A549 (cell line): Measurements from ENCODE around the gene DSTYK. TPM values are rescaled to one million over a fixed set of nuclear protein-coding genes. Genes with fewer than 3 reads are reported as not detected.
"Not testable (repeated sequence)": the region's sequence is repeated elsewhere in the genome, so short reads cannot be mapped to it uniquely, and the experiment has no call there.

Experiments
- ATAC-seq, 2 experiments: fragments of 200-7000 bp in 1 of 2; fragments of >200 bp in 1 of 2; cut with Nextera tagmentation in 1 of 2; cut with Tn5 transposase in 1 of 2; 3 replicates each; pipeline versions ENCODE4 v1.8.0 to v1.9.1; 2018 to 2020; ENCODE audit warnings: mild to moderate bottlenecking in 1 of 2, moderate library complexity in 1 of 2
- CTCF ChIA-PET: fragments of 300-600 bp; sonication (Branson Sonifier 250); formaldehyde crosslinking; extraction: SDS; loops from one replicate; lab custom pipeline; 2021; ENCODE audit warnings: antibody characterized with exemption, inconsistent platforms; lab: Yijun Ruan, JAX
- POLR2A ChIA-PET: fragments of 350-600 bp; formaldehyde crosslinking; extraction: SDS; loops from one replicate; lab custom pipeline; 2021; ENCODE audit warnings: antibody characterized with exemption, inconsistent platforms; lab: Yijun Ruan, JAX
- DNase-seq, 2 experiments: peaks; one replicate each; pipeline versions ENCODE4 v3.0.0 to v3.0.0-alpha.2; 2011 to 2016; ENCODE audit warnings: low read depth in 1 of 2, low spot score in 1 of 2
- FAIRE-seq: peaks from 2 replicates; lab custom pipeline; 2011; peaks lifted over from hg19 to GRCh38; lab: Jason Lieb, UNC
- H3K27ac ChIP-seq, 2 experiments: fragments of >200 bp; sonication (Bioruptor Twin); formaldehyde crosslinking; 3 replicates each; pipeline ENCODE4 v1.5.1; 2016 to 2017
- H3K4me1 ChIP-seq: fragments of >200 bp; sonication (Bioruptor Twin); formaldehyde crosslinking; 3 replicates; pipeline ENCODE4 v1.6.1; 2016
- H3K4me2 ChIP-seq: fragments of >200 bp; sonication (Bioruptor Twin); formaldehyde crosslinking; 3 replicates; pipeline ENCODE4 v1.6.1; 2016
- H3K4me3 ChIP-seq: fragments of >200 bp; sonication (Bioruptor Twin); formaldehyde crosslinking; 3 replicates; pipeline ENCODE4 v1.5.1; 2016
- H3K9me3 ChIP-seq: fragments of >200 bp; sonication (Bioruptor Twin); formaldehyde crosslinking; 3 replicates; pipeline ENCODE4 v1.6.1; 2016
- BHLHE40 ChIP-seq: IDR thresholded peaks from 2 replicates; pipeline ENCODE4 v1.6.1; 2012; ENCODE audit warnings: low read depth, low read length, inconsistent platforms
- ELK1 ChIP-seq: fragments of 150-350 bp; IDR thresholded peaks from 2 replicates; pipeline ENCODE4 v1.6.1; 2014; ENCODE audit warnings: low read depth, mild to moderate bottlenecking, low read length
- EP300 ChIP-seq, 2 experiments: fragments of >200 bp; sonication (Bioruptor Twin); formaldehyde crosslinking; IDR thresholded peaks; 2 replicates in 1 of 2; 3 replicates in 1 of 2; pipeline ENCODE4 v1.6.1; 2016 to 2017
- FOSL2 ChIP-seq, 2 experiments: fragments of 450-650 bp in 1 of 2; fragments of >200 bp in 1 of 2; sonication (Bioruptor Twin) in 1 of 2; formaldehyde crosslinking; IDR thresholded peaks; 2 replicates each; pipeline versions ENCODE4 v1.5.0 to v1.6.1; 2016 to 2020; ENCODE audit warnings: mild to moderate bottlenecking in 1 of 2, moderate library complexity in 1 of 2
- GATA3 ChIP-seq: IDR thresholded peaks from 2 replicates; pipeline ENCODE4 v1.6.1; 2012; ENCODE audit warnings: borderline replicate concordance
- HEYL ChIP-seq: fragments of 250-450 bp; sonication (Bioruptor Pico); IDR thresholded peaks from 2 replicates; pipeline ENCODE4 v1.8.0; 2021; ENCODE audit warnings: mild to moderate bottlenecking, moderate library complexity
- HOXA7 ChIP-seq: fragments of 250-450 bp; sonication (Bioruptor Pico); IDR thresholded peaks from 2 replicates; pipeline ENCODE4 v1.5.0; 2020; ENCODE audit warnings: mild to moderate bottlenecking, moderate library complexity
- HOXB13 ChIP-seq: fragments of 250-450 bp; sonication (Bioruptor Pico); IDR thresholded peaks from 2 replicates; pipeline ENCODE4 v1.5.0; 2020; ENCODE audit warnings: low read depth, mild to moderate bottlenecking, moderate library complexity
- HOXB5 ChIP-seq: fragments of 250-450 bp; sonication (Bioruptor Pico); IDR thresholded peaks from 2 replicates; pipeline ENCODE4 v1.5.0; 2020; ENCODE audit warnings: mild to moderate bottlenecking, moderate library complexity
- JUN ChIP-seq, 2 experiments: fragments of >200 bp; sonication (Bioruptor Twin); formaldehyde crosslinking; IDR thresholded peaks; 2 replicates in 1 of 2; 3 replicates in 1 of 2; pipeline ENCODE4 v1.6.1; 2016 to 2017
- MAFK ChIP-seq: fragments of 450-650 bp; IDR thresholded peaks from 2 replicates; pipeline ENCODE4 v1.6.1; 2014; ENCODE audit not compliant: partially characterized antibody
- MAX ChIP-seq: IDR thresholded peaks from 2 replicates; pipeline ENCODE4 v1.6.1; 2012
- MYC ChIP-seq: IDR thresholded peaks from 2 replicates; pipeline ENCODE4 v1.6.1; 2012; ENCODE audit warnings: mild to moderate bottlenecking, inconsistent platforms, low read length, improper control_type of control experiment, borderline replicate concordance
- PHF8 ChIP-seq: fragments of 200-600 bp; sonication (generic); IDR thresholded peaks from 2 replicates; pipeline ENCODE4 v1.6.1; 2016; ENCODE audit warnings: low read depth, mild to moderate bottlenecking, antibody characterized with exemption, moderate library complexity, borderline replicate concordance
- POLR2AphosphoS2 ChIP-seq: conservative IDR thresholded peaks from 2 replicates; pipeline ENCODE4 v1.6.1; 2012; ENCODE audit warnings: low read length, improper control_type of control experiment, inconsistent platforms
- TFCP2L1 ChIP-seq: fragments of 250-450 bp; sonication (Bioruptor Pico); IDR thresholded peaks from 2 replicates; pipeline ENCODE4 v1.5.0; 2021; ENCODE audit warnings: mild to moderate bottlenecking
- USF2 ChIP-seq: fragments of 450-650 bp; IDR thresholded peaks from 2 replicates; pipeline ENCODE4 v1.6.1; 2014; ENCODE audit warnings: antibody characterized with exemption
- ZC3H11A ChIP-seq: fragments of 450-650 bp; IDR thresholded peaks from 2 replicates; pipeline ENCODE4 v1.6.1; 2014; ENCODE audit warnings: antibody characterized with exemption, mild to moderate bottlenecking
- ZSCAN20 ChIP-seq: fragments of 250-450 bp; sonication (Bioruptor Pico); IDR thresholded peaks from 2 replicates; pipeline ENCODE4 v1.8.0; 2022; ENCODE audit warnings: mild to moderate bottlenecking, moderate library complexity
- WGBS: methylation state at CpG from one replicate; pipeline ENCODE4 v1.1.6; 2017; ENCODE audit errors: missing lambda C conversion rate; 5-methylcytosine and 5-hydroxymethylcytosine counted together
- polyA plus RNA-seq, 4 experiments: library from polyadenylated mRNA; depleted of rRNA in 3 of 4; stranded (reverse); fragments of >200 nt; fragmentation: RNase III in 1 of 4; extraction: RNeasy Plus Mini Kit Qiagen cat#74134 plus additional on column Dnase treatment in 1 of 4; gene quantifications; 2 replicates in 3 of 4; 3 replicates in 1 of 4; pipeline ENCODE4 v1.2.3, GENCODE V29; 2011 to 2017

Gene DSTYK
- polyA plus RNA-seq, 2 of the 4 experiments (the other 2 are of a cell fraction) = 8.6 to 9.0 TPM

GRCh38 chr1:205236951-205237475 is 25.5 kb upstream of the DSTYK start:
- no peak for FAIRE-seq
- CTCF ChIA-PET = interaction anchor here (2.7 to 53.3 kb wide), 2 partner anchors 26 to 96 kb away, joined by 9 to 1139 read pairs; no protein-coding TSS in a partner anchor
- Histone ChIP-seq H3K9me3 (no peaks in the 10 kb centered on the region), H3K4me1 (no peaks in the 10 kb centered on the region), H3K4me3 (no peak overlapping the region), H3K27ac (no peak overlapping the region), H3K4me2 (no peak overlapping the region)
- TF ChIP-seq USF2 = no peak
- no peak for TF ChIP-seq POLR2AphosphoS2
- TF ChIP-seq HEYL (CRISPR knock-in tag) = no peak
- no peak for TF ChIP-seq PHF8
- TF ChIP-seq ELK1 = no peak
- no peak for TF ChIP-seq ZSCAN20 (CRISPR knock-in tag)
- no peak for TF ChIP-seq BHLHE40
- TF ChIP-seq TFCP2L1 (CRISPR knock-in tag) = no peak
- TF ChIP-seq MAX = no peak
- TF ChIP-seq JUN (IDR thresholded peaks at IDR 0.05) = no peak
- no peak for TF ChIP-seq HOXA7 (CRISPR knock-in tag)
- TF ChIP-seq ZC3H11A = no peak
- POLR2A ChIA-PET = no interaction called here
- DNase-seq = no peak
- ATAC-seq = no peak
- WGBS = 73% methylated on average over 4 of the region's 4 CpGs

GRCh38 chr1:205236526-205236925 is 25.0 kb upstream of the DSTYK start:
- H3K9me3 ChIP-seq = no peaks in the 10 kb centered on the region
- TF ChIP-seq HOXB13 (CRISPR knock-in tag) (no peak), FOSL2 (IDR thresholded peaks at IDR 0.05) (no peak), FOSL2 (CRISPR knock-in tag; IDR thresholded peaks at IDR 0.05) (no peak), HOXB5 (CRISPR knock-in tag) (no peak), EP300 (IDR thresholded peaks at IDR 0.05) (no peak), MYC (no peak), MAX (no peak), MAFK (no peak)
- no peak overlapping the region for H3K4me2 ChIP-seq
- H3K27ac ChIP-seq = no peak overlapping the region
- no peaks in the 10 kb centered on the region for H3K4me1 ChIP-seq
- CTCF ChIA-PET = interaction anchor here (1.6 to 53.3 kb wide), 4 partner anchors 26 to 175 kb away, joined by 3 to 1139 read pairs (median 8); no protein-coding TSS in a partner anchor
- no peak for ATAC-seq
- no peak overlapping the region for H3K4me3 ChIP-seq
- 86% methylated on average over 8 of the region's 8 CpGs for WGBS
- no peak for DNase-seq
- FAIRE-seq = no peak
- POLR2A ChIA-PET = no interaction called here

- no peak overlapping the region for H3K4me3 ChIP-seq
- ATAC-seq (no peak), DNase-seq (no peak), FAIRE-seq (no peak)
- H3K4me1 ChIP-seq = no peaks in the 10 kb centered on the region
- H3K27ac ChIP-seq = no peak overlapping the region
- POLR2A ChIA-PET = no interaction called here
- H3K4me2 ChIP-seq = no peak overlapping the region
- no peaks in the 10 kb centered on the region for H3K9me3 ChIP-seq
- CTCF ChIA-PET = interaction anchor here (1.6 to 53.3 kb wide), 3 partner anchors 27 to 174 kb away, joined by 3 to 1139 read pairs (median 6); no protein-coding TSS in a partner anchor
- no peak for TF ChIP-seq GATA3
- 91% methylated on average over 6 of the region's 6 CpGs for WGBS
Observed at GRCh38 chr1:205235951-205236350, 24.4 kb upstream of the DSTYK start.

- CTCF ChIA-PET = interaction anchor here (0.7 to 53.3 kb wide), 2 partner anchors 29 to 156 kb away, joined by 3 to 1139 read pairs; no protein-coding TSS in a partner anchor
- H3K4me1 ChIP-seq, FAIRE-seq, H3K4me3 ChIP-seq, H3K9me3 ChIP-seq, ATAC-seq, H3K27ac ChIP-seq, DNase-seq, H3K4me2 ChIP-seq, POLR2A ChIA-PET: not testable (repeated sequence)
- WGBS = 82% methylated on average over 7 of the region's 7 CpGs
Observed at GRCh38 chr1:205233986-205234385, 22.5 kb upstream of the DSTYK start.
